ENCODE data around the gene CA6. TPM values are rescaled to one million over a fixed set of nuclear protein-coding genes. Genes with fewer than 3 reads are reported as not detected.

Gene CA6
- polyA plus RNA-seq, 2 of the 4 experiments (the other 2 are of a cell fraction), result not detected

DNA sequence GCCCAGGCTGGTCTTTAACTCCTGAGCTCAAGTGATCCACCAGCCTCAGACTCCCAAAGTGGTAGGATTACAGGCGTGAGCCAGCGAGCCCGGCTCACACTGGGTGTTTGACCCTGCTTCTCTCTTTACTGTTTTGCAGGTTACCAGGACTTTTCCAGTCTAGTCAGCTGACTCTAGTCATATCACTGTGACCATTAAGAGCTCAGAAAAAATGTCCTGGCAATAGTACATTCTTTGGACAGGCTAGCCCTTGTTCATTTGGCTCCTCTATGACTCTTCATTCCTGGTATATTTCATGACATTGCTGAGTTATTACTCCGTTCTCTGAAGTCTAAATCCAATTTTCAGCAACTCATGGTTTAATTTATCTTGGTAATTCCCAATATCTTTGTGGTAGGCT lies 8.0 kb upstream of the CA6 start:
- ChIA-PET POLR2A (no interaction called here), CTCF (interaction anchor here (1.1 to 2.3 kb wide), 3 partner anchors 12 to 89 kb away, joined by 3 to 9 read pairs (median 3); no protein-coding TSS in a partner anchor)
- no peak overlapping the region for H3K4me2 ChIP-seq
- no peak for DNase-seq (ENCODE audit: low read depth in 1 of 2, low spot score in 1 of 2)
- H3K4me1 ChIP-seq, result peaks cover 9% of the 10 kb centered on the region; the same call in 2 of the 3 replicates
- FAIRE-seq, result no peak
- TF ChIP-seq, protein P1, sequence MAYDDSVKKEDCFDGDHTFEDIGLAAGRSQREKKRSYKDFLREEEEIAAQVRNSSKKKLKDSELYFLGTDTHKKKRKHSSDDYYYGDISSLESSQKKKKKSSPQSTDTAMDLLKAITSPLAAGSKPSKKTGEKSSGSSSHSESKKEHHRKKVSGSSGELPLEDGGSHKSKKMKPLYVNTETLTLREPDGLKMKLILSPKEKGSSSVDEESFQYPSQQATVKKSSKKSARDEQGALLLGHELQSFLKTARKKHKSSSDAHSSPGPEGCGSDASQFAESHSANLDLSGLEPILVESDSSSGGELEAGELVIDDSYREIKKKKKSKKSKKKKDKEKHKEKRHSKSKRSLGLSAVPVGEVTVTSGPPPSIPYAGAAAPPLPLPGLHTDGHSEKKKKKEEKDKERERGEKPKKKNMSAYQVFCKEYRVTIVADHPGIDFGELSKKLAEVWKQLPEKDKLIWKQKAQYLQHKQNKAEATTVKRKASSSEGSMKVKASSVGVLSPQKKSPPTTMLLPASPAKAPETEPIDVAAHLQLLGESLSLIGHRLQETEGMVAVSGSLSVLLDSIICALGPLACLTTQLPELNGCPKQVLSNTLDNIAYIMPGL (CRISPR knock-in tag; IDR thresholded peaks at IDR 0.05; ENCODE audit: borderline replicate concordance), result no peak
- no peak for TF ChIP-seq HOXA7 (CRISPR knock-in tag; IDR thresholded peaks at IDR 0.05)
- TF ChIP-seq, protein P2, sequence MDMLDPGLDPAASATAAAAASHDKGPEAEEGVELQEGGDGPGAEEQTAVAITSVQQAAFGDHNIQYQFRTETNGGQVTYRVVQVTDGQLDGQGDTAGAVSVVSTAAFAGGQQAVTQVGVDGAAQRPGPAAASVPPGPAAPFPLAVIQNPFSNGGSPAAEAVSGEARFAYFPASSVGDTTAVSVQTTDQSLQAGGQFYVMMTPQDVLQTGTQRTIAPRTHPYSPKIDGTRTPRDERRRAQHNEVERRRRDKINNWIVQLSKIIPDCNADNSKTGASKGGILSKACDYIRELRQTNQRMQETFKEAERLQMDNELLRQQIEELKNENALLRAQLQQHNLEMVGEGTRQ (IDR thresholded peaks at IDR 0.05), result no peak
- no peak for TF ChIP-seq PHF8 (IDR thresholded peaks at IDR 0.05; ENCODE audit: borderline replicate concordance, low read depth)
- no peak for TF ChIP-seq GATA3 (IDR thresholded peaks at IDR 0.05; ENCODE audit: borderline replicate concordance)
- TF ChIP-seq HEYL (CRISPR knock-in tag; IDR thresholded peaks at IDR 0.05), result no peak
- TF ChIP-seq KDM5A (IDR thresholded peaks at IDR 0.05), result no peak
- TF ChIP-seq, protein P3, sequence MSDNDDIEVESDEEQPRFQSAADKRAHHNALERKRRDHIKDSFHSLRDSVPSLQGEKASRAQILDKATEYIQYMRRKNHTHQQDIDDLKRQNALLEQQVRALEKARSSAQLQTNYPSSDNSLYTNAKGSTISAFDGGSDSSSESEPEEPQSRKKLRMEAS (IDR thresholded peaks at IDR 0.05), result no peak
- TF ChIP-seq HOXB13 (CRISPR knock-in tag; IDR thresholded peaks at IDR 0.05; ENCODE audit: low read depth), result no peak
- no peak for TF ChIP-seq ZC3H11A (IDR thresholded peaks at IDR 0.05)
- TF ChIP-seq POLR2AphosphoS2 (conservative IDR thresholded peaks at IDR 0.05; ENCODE audit: low read length), result no peak
- TF ChIP-seq SREBF2 (IDR thresholded peaks at IDR 0.05), result no peak
- TF ChIP-seq MAZ (IDR thresholded peaks at IDR 0.05; ENCODE audit: borderline replicate concordance, low read depth, low read length), result no peak
- no peak for TF ChIP-seq CEBPB (IDR thresholded peaks at IDR 0.05)
- no peaks in the 10 kb centered on the region for H3K9me3 ChIP-seq
- ATAC-seq, result no peak
- no peak overlapping the region for H3K27ac ChIP-seq
- WGBS (ENCODE audit: missing lambda C conversion rate), result 90% methylated on average over 4 of the region's 4 CpGs
- no peak overlapping the region for H3K4me3 ChIP-seq

DNA sequence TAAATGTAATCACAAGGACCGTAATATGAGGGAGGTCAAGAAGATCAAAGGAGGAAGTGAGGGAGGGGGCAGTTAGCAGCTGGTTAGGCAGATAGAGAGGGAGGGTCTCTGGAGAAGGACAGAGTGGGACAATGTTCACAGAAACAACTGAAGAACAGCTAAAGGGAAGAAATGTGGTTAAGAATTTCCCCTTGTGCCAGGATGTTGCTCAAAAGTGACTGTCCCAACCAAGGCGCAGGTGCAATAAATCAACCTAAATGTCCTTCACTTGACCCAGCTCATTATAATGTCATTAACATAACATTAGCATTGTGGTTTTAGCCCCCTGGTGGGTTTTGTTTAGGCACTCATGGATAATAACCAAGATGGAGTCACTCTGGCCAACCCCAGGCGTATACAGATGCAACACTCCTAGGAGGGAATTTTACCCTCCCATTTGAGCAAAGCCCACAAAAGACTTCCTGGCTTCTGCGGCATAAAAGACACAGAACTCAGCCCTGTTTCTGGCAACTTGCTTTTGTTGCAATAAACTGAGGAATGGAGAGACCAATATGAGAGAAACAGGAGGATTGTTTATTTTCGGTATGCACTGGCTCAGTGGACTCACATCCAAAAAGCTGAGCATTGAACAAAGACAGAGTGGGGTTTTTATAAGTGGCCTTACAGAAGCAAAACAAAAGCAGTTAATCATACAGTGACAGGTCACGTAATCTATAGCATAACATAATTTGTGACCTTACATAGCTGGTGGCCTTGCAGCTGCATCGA lies 7.3 kb upstream of the CA6 start:
- Histone ChIP-seq H3K4me1 (peaks cover 9% of the 10 kb centered on the region; the same call in 2 of the 3 replicates), H3K4me2 (no peak overlapping the region), H3K4me3 (no peak overlapping the region), H3K27ac (no peak overlapping the region), H3K9me3 (no peaks in the 10 kb centered on the region)
- 86% methylated on average over 7 of the region's 7 CpGs for WGBS (ENCODE audit: missing lambda C conversion rate)
- ChIA-PET POLR2A (no interaction called here), CTCF (interaction anchor here (0.8 to 2.3 kb wide), 6 partner anchors 10 to 90 kb away, joined by 3 to 9 read pairs (median 3); no protein-coding TSS in a partner anchor)
- ATAC-seq (no peak), FAIRE-seq (no peak), DNase-seq (ENCODE audit: low read depth in 1 of 2, low spot score in 1 of 2) (no peak)
- TF ChIP-seq TP53 (CRISPR knock-in tag; IDR thresholded peaks at IDR 0.05) (no peak), HEYL (CRISPR knock-in tag; IDR thresholded peaks at IDR 0.05) (no peak), HOXB13 (CRISPR knock-in tag; IDR thresholded peaks at IDR 0.05; ENCODE audit: low read depth) (no peak), RCOR1 (IDR thresholded peaks at IDR 0.05; ENCODE audit: low read depth, low read length) (no peak), HDAC2 (IDR thresholded peaks at IDR 0.05) (no peak), ZSCAN20 (CRISPR knock-in tag; IDR thresholded peaks at IDR 0.05) (no peak), ESRRA (IDR thresholded peaks at IDR 0.05; ENCODE audit: borderline replicate concordance, low read length) (no peak), SREBF2 (IDR thresholded peaks at IDR 0.05) (no peak), POLR2A (IDR thresholded peaks at IDR 0.05; ENCODE audit: low read length) (no peak), JUN (IDR thresholded peaks at IDR 0.05) (no peak), SMC3 (IDR thresholded peaks at IDR 0.05) (no peak)
- TF ChIP-seq, protein P4, sequence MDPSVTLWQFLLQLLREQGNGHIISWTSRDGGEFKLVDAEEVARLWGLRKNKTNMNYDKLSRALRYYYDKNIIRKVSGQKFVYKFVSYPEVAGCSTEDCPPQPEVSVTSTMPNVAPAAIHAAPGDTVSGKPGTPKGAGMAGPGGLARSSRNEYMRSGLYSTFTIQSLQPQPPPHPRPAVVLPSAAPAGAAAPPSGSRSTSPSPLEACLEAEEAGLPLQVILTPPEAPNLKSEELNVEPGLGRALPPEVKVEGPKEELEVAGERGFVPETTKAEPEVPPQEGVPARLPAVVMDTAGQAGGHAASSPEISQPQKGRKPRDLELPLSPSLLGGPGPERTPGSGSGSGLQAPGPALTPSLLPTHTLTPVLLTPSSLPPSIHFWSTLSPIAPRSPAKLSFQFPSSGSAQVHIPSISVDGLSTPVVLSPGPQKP (IDR thresholded peaks at IDR 0.05; ENCODE audit: low read depth, low read length), result no peak
- TF ChIP-seq, protein P5, sequence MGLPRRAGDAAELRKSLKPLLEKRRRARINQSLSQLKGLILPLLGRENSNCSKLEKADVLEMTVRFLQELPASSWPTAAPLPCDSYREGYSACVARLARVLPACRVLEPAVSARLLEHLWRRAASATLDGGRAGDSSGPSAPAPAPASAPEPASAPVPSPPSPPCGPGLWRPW (IDR thresholded peaks at IDR 0.05), result no peak
- TF ChIP-seq, protein P6, sequence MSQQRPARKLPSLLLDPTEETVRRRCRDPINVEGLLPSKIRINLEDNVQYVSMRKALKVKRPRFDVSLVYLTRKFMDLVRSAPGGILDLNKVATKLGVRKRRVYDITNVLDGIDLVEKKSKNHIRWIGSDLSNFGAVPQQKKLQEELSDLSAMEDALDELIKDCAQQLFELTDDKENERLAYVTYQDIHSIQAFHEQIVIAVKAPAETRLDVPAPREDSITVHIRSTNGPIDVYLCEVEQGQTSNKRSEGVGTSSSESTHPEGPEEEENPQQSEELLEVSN (IDR thresholded peaks at IDR 0.05; ENCODE audit: borderline replicate concordance, low read depth), result no peak

Measured in A549 (cell line).